VCaP (cell line): ENCODE measurements around the gene DOCK7.
A peak's percentile ranks its signal among the peaks of the same experiment; 100 is the strongest.

Source experiments
- H3K27ac ChIP-seq: fragments of 450-650 bp; 2 replicates; pipeline ENCODE4 v1.5.1; 2017
- CTCF ChIP-seq: fragments of 450-650 bp; conservative IDR thresholded peaks from 2 replicates; pipeline ENCODE4 v1.5.1; 2017; ENCODE audit warnings: mild to moderate bottlenecking, moderate library complexity

Gene DOCK7

GRCh38 chr1:62599044-62599443 lies 89.1 kb downstream of the DOCK7 start:
- peak overlapping the region; percentile 55 for H3K27ac ChIP-seq
- no peak for TF ChIP-seq CTCF

DNA sequence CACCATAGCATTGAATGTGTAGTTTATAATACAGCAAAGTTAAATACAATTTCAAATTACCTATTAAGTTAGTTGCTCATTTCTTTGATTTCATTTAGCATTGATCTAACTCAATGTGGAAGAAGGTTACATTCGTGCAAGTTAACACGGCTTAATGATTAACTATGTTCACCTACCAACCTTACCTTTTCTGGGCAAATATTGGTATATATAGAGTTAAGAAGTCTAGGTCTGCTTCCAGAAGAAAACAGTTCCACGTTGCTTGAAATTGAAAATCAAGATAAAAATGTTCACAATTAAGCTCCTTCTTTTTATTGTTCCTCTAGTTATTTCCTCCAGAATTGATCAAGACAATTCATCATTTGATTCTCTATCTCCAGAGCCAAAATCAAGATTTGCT lies 90.9 kb downstream of the DOCK7 start, which contains the start of gene ANGPTL3:
Gene ANGPTL3 (plus strand): TSS at position 240 of the 400 bp plus-strand sequence. CDS start 47 bp downstream, at position 287.
- no peak within 1 kb of the TSS for H3K27ac ChIP-seq
- TF ChIP-seq CTCF = no peak

DNA sequence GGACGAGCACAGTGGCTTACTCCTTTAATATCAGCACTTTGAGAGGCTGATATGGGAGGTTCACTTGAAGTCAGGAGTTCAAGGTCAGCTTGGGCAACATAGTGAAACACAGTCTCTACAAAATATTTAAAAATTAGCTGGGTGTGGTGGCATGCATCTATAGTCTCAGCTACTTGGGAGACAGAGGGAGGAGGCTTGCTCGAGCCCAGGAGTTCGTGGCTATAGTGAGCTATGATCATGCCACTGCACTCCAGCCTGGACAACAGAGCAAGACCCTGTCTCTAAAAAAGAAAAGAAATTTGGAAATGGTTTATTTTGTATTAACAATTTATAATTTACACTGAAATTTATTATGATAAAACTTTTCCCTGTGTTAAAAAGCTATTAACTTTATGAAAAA lies 92.5 kb downstream of the DOCK7 start:
- peak overlapping the region; percentile 75; the same call in 1 of the 2 replicates for H3K27ac ChIP-seq
- no peak for TF ChIP-seq CTCF

DNA sequence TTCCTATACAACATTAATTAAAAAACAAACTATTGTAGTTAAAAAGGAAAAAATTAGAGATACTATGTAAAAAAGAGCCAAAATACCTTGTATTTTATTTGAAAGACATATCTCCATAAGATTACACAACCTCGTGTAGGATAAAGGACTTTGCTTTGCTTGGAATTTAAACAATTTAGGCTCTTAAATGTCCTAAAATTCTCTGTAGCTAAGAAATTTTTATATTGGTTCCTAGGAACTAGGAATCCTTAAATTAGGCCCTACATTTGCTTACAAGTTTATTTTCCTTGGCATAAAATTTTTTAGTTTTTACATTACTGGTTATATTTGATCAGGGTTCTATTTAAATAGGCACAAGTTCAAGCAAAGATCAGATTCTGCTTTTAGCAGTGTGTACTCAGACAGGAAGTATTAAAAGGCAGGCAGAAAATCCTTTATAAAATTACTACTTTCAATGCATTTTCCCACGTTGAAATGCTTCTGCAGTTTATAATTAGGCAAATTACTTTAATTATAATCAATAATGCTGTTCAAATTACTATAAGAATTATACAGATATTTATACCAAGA lies 94.3 kb downstream of the DOCK7 start:
- no peak for TF ChIP-seq CTCF
- H3K27ac ChIP-seq = peak overlapping the region; percentile 75

GRCh38 chr1:62590970-62591368 lies 97.2 kb downstream of the DOCK7 start:
- no peak for TF ChIP-seq CTCF
- H3K27ac ChIP-seq = peak overlapping the region; percentile 78

DNA sequence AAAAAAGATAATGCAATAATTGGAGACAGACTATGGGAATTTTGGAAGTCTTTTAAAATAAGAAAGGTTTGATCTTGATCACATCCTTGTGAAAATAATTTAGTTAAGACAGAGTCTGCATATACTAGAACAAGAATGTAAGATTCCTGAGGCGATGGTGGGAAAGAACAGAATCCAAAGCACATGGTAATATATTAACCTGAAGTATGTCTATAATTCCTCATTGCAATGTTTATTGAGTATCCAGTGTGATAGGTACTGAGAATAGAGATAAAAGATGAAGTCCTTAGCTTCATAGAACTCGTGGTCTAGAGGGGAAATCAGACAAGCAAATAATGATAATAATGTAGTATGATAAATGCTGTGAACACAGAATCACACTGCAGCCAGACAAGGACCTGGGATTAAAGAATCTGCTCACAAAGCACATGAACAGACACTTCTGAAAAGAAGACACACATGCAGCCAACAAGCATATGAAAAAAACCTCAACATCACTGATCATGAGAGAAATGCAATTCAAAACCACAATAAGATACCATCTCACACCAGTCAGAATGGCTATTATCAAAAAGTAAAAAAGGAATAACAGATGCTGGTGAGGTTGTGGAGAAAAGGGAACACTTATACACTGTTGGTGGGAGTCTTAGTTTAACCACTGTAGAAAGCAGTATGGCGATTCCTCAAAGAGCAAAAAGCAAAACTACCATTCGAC lies 97.8 kb downstream of the DOCK7 start:
- H3K27ac ChIP-seq = peak overlapping the region; percentile 78
- no peak for TF ChIP-seq CTCF

DNA sequence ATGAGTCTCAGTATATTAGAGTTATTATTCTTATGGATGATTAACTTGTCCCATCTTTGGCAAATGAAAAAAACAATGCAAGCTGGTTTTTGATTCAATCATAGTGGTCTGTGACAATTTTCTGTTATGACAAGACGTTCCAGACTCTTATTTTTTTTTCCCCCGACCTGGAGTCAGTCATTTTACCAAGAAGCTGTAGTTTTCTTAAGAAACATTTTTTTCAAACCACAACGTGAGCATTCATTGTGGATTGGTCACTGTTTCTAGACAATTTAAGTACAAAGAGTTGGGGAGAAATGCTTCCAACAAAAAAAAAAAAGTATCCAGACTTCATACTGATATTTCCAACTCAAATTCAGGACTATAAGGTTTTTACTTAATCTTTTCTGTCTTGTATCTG lies 98.9 kb downstream of the DOCK7 start:
- no peak for TF ChIP-seq CTCF
- H3K27ac ChIP-seq = peak overlapping the region; percentile 78; the same call in 1 of the 2 replicates
